Measurements from ENCODE around the gene CMTR1. TPM values are rescaled to one million over a fixed set of nuclear protein-coding genes. Genes with fewer than 3 reads are reported as not detected.

Gene CMTR1
- total RNA-seq, 2 experiments from 2014 or later, result 32.3 to 42.8 TPM

DNA sequence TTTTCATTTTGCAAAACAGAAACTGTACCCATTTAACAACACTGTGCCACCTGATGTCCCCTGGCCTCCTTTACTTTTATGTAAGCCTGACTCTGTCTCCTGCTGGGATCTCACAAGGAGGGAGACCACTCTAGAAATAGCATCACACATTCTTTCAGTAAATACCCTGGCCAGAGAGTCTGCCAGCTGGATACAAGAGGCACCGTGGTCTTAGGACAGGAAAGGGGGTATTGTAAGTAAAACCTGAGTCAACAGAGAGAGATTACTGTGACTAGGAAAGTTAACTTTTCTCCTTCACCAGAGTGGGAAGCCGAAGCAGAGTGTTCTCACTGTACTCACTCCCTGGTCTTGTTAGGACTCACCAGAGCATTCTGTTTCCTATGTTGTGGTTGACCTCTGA, 27.8 kb downstream of the CMTR1 start:
- TF ChIP-seq EZH2phosphoT487 (IDR thresholded peaks at IDR 0.05; ENCODE audit: borderline replicate concordance, low read depth, low read length), result no peak
- TF ChIP-seq, protein P1, sequence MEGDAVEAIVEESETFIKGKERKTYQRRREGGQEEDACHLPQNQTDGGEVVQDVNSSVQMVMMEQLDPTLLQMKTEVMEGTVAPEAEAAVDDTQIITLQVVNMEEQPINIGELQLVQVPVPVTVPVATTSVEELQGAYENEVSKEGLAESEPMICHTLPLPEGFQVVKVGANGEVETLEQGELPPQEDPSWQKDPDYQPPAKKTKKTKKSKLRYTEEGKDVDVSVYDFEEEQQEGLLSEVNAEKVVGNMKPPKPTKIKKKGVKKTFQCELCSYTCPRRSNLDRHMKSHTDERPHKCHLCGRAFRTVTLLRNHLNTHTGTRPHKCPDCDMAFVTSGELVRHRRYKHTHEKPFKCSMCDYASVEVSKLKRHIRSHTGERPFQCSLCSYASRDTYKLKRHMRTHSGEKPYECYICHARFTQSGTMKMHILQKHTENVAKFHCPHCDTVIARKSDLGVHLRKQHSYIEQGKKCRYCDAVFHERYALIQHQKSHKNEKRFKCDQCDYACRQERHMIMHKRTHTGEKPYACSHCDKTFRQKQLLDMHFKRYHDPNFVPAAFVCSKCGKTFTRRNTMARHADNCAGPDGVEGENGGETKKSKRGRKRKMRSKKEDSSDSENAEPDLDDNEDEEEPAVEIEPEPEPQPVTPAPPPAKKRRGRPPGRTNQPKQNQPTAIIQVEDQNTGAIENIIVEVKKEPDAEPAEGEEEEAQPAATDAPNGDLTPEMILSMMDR (conservative IDR thresholded peaks at IDR 0.05; ENCODE audit: low read length), result no peak
- CTCF ChIA-PET (ENCODE audit: unreplicated experiment), result no interaction called here
- no peaks in the 10 kb centered on the region for H3K9me2 ChIP-seq (ENCODE audit: insufficient read depth, low read length)
- no TSS peak for BruUV-seq (replicated peaks)
- no peak for DNase-seq (ENCODE audit: low spot score)
- intact Hi-C loops (cut with micrococcal nuclease; ENCODE audit: unreplicated experiment), result no loop called here
- no peaks in the 10 kb centered on the region for H3K9me3 ChIP-seq (ENCODE audit: low read length)
- H2AFZ ChIP-seq (ENCODE audit: low read length), result no peak overlapping the region
- H3K4me3 ChIP-seq (ENCODE audit: low read depth, low read length, poor library complexity, severe bottlenecking), result no peak overlapping the region
- H3K4me1 ChIP-seq (ENCODE audit: insufficient read depth, low read length, poor library complexity, severe bottlenecking), result no peaks in the 10 kb centered on the region
- peaks cover 86% of the 10 kb centered on the region for H3K36me3 ChIP-seq (ENCODE audit: insufficient read depth, low read length)
- no peak overlapping the region for H3K27ac ChIP-seq (ENCODE audit: low read depth, low read length, poor library complexity, severe bottlenecking)
- POLR2A ChIA-PET, result interaction anchor here (0.6 to 1.7 kb wide), 3 partner anchors 30 to 415 kb away, joined by 3 to 5 read pairs (median 3); no protein-coding TSS in a partner anchor
- no peak overlapping the region for H3K4me2 ChIP-seq (ENCODE audit: low read length)
- no peaks in the 10 kb centered on the region for H4K20me1 ChIP-seq (ENCODE audit: insufficient read depth, low read length)
- H3K79me2 ChIP-seq (ENCODE audit: insufficient read depth, low read depth, low read length), result no peaks in the 10 kb centered on the region

DNA sequence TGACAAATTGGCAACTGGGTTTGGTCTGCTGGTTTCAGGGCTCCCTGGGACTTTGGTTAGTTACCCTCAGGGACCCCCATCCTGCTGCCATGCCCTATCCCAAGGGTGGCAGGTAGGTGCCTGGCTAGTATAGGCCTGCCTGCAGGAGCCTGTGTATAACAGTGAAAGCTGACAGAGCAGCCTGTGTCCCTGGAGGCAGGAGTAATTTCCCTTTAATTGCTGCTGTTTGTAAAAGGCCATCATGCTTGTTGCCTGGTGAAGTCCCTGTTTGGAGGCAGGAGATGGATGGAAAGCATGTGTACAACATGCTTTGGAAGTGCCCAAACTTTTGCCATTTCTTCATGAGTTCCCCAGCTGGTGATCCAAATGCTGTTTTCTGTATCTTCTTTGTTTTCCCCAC, 30.1 kb downstream of the CMTR1 start:
- DNase-seq (ENCODE audit: low spot score), result no peak
- H2AFZ ChIP-seq (ENCODE audit: low read length), result no peak overlapping the region
- intact Hi-C loops (cut with micrococcal nuclease; ENCODE audit: unreplicated experiment), result no loop called here
- no peak overlapping the region for H3K4me3 ChIP-seq (ENCODE audit: low read depth, low read length, poor library complexity, severe bottlenecking)
- no peaks in the 10 kb centered on the region for H3K79me2 ChIP-seq (ENCODE audit: insufficient read depth, low read depth, low read length)
- H3K9me3 ChIP-seq (ENCODE audit: low read length), result peaks cover 8% of the 10 kb centered on the region; the same call in 1 of the 2 replicates
- no TSS peak for BruUV-seq (replicated peaks)
- H3K9me2 ChIP-seq (ENCODE audit: insufficient read depth, low read length), result no peaks in the 10 kb centered on the region
- ChIA-PET POLR2A (no interaction called here), CTCF (ENCODE audit: unreplicated experiment) (no interaction called here)
- no peak overlapping the region for H3K4me2 ChIP-seq (ENCODE audit: low read length)
- peaks cover 89% of the 10 kb centered on the region for H3K36me3 ChIP-seq (ENCODE audit: insufficient read depth, low read length)
- H4K20me1 ChIP-seq (ENCODE audit: insufficient read depth, low read length), result no peaks in the 10 kb centered on the region
- H3K4me1 ChIP-seq (ENCODE audit: insufficient read depth, low read length, poor library complexity, severe bottlenecking), result no peaks in the 10 kb centered on the region
- H3K27ac ChIP-seq (ENCODE audit: low read depth, low read length, poor library complexity, severe bottlenecking), result no peak overlapping the region
- no peak for TF ChIP-seq EZH2phosphoT487 (IDR thresholded peaks at IDR 0.05; ENCODE audit: borderline replicate concordance, low read depth, low read length)
- TF ChIP-seq, protein P1 (conservative IDR thresholded peaks at IDR 0.05; ENCODE audit: low read length), result no peak

DNA sequence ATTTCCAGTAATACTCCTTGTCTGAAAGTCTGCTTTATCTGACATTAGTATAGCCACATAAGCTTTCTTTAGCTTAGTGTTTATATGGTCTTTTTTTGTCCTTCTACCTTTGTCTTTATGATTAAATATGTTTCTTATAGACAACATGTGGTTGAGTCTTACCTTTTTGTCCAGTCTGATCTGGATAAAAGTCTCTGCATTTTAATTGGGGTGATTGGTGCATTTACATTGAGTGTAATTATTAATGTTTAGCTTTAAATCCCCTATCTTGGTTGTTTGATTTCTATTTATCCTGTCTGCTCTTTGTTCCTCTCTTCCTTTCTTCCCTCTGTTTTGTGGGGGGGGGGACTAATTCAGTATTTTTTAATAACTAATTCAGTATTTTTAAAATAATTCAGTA, 34.7 kb downstream of the CMTR1 start:
- POLR2A ChIA-PET, result interaction anchor here (0.6 to 1.8 kb wide), 3 partner anchors 13 to 1135 kb away, joined by 3 to 8 read pairs (median 7); no protein-coding TSS in a partner anchor

More for the DNA sequence above, 34.7 kb downstream of the CMTR1 start:
- H3K4me2 ChIP-seq (ENCODE audit: low read length), result no peak overlapping the region
- no peaks in the 10 kb centered on the region for H3K9me2 ChIP-seq (ENCODE audit: insufficient read depth, low read length)
- no TSS peak for BruUV-seq (replicated peaks)
- no peaks in the 10 kb centered on the region for H3K4me1 ChIP-seq (ENCODE audit: insufficient read depth, low read length, poor library complexity, severe bottlenecking)
- no peak for DNase-seq (ENCODE audit: low spot score)
- CTCF ChIA-PET (ENCODE audit: unreplicated experiment), result interaction anchor here (1.0 kb wide), 1 partner anchor 34 kb away, joined by 4 read pairs; no protein-coding TSS in a partner anchor
- TF ChIP-seq EZH2phosphoT487 (IDR thresholded peaks at IDR 0.05; ENCODE audit: borderline replicate concordance, low read depth, low read length), result no peak
- TF ChIP-seq, protein P1 (conservative IDR thresholded peaks at IDR 0.05; ENCODE audit: low read length), result no peak
- intact Hi-C loops (cut with micrococcal nuclease; ENCODE audit: unreplicated experiment), result no loop called here
- no peaks in the 10 kb centered on the region for H3K79me2 ChIP-seq (ENCODE audit: insufficient read depth, low read depth, low read length)
- H4K20me1 ChIP-seq (ENCODE audit: insufficient read depth, low read length), result no peaks in the 10 kb centered on the region
- H3K27ac ChIP-seq (ENCODE audit: low read depth, low read length, poor library complexity, severe bottlenecking), result no peak overlapping the region
- no peak overlapping the region for H2AFZ ChIP-seq (ENCODE audit: low read length)
- H3K9me3 ChIP-seq (ENCODE audit: low read length), result peaks cover 11% of the 10 kb centered on the region; the same call in 1 of the 2 replicates
- peaks cover 77% of the 10 kb centered on the region for H3K36me3 ChIP-seq (ENCODE audit: insufficient read depth, low read length)
- no peak overlapping the region for H3K4me3 ChIP-seq (ENCODE audit: low read depth, low read length, poor library complexity, severe bottlenecking)
